Measurements from ENCODE around the gene KCNJ9. TPM values are rescaled to one million over a fixed set of nuclear protein-coding genes. Genes with fewer than 3 reads are reported as not detected.
A peak's percentile ranks its signal among the peaks of the same experiment; 100 is the strongest.

The KCNJ9 gene
- total RNA-seq, 1 experiment from 2014 or later: 0.09 TPM

- Histone ChIP-seq H3T11ph (ENCODE audit: low read length) (no peak overlapping the region), H3K23ac (ENCODE audit: insufficient read length, low read depth, low read length) (no peak overlapping the region), H3K27me3 (ENCODE audit: insufficient read depth, low read length) (no peaks in the 10 kb centered on the region), H3K9me3 (ENCODE audit: control insufficient read depth, low read depth, low read length) (no peaks in the 10 kb centered on the region), H3K23me2 (ENCODE audit: insufficient read length, low read depth, low read length, poor library complexity, severe bottlenecking) (no peaks in the 10 kb centered on the region), H3K79me2 (ENCODE audit: insufficient read depth, low read length) (no peaks in the 10 kb centered on the region), H3K56ac (ENCODE audit: insufficient read length, low read depth, low read length) (no peak overlapping the region), H3K4me1 (ENCODE audit: insufficient read depth, low read length) (peaks cover 6% of the 10 kb centered on the region; the same call in 1 of the 2 replicates), H4K8ac (replicated peaks; ENCODE audit: insufficient read length, low read depth, low read length) (no peak overlapping the region), H3K14ac (ENCODE audit: insufficient read depth, low read length) (no peak overlapping the region), H3K9ac (ENCODE audit: extremely low read depth, insufficient read length, low read length) (no peak overlapping the region), H2BK5ac (ENCODE audit: insufficient read length, low read length) (no peak overlapping the region), H2BK15ac (ENCODE audit: low read depth, low read length) (no peak overlapping the region), H2BK120ac (ENCODE audit: low read depth, low read length, poor library complexity, severe bottlenecking) (no peak overlapping the region), H3K79me1 (ENCODE audit: insufficient read depth, low read depth, low read length, poor library complexity, severe bottlenecking) (no peaks in the 10 kb centered on the region), H3K27ac (ENCODE audit: insufficient read length, low read depth, low read length) (no peak overlapping the region), H4K91ac (ENCODE audit: insufficient read length, low read depth, low read length) (no peak overlapping the region), H2BK12ac (ENCODE audit: insufficient read length, low read depth, low read length) (no peak overlapping the region), H3K18ac (ENCODE audit: insufficient read length, low read depth, low read length) (no peak overlapping the region), H4K5ac (ENCODE audit: insufficient read length, low read depth, low read length) (no peak overlapping the region), H2AK5ac (ENCODE audit: insufficient read length, low read length) (no peak overlapping the region), H2BK20ac (ENCODE audit: low read depth, low read length, poor library complexity, severe bottlenecking) (no peak overlapping the region), H2AFZ (ENCODE audit: low read length) (no peak overlapping the region), H3K4ac (ENCODE audit: low read depth, low read length) (no peak overlapping the region), H3K4me2 (ENCODE audit: insufficient read depth, insufficient read length, low read length) (peak overlapping the region; percentile 11), H4K20me1 (ENCODE audit: control insufficient read depth, insufficient read depth, insufficient read length) (no peaks in the 10 kb centered on the region)
- WGBS (ENCODE audit: extremely low coverage, insufficient read length, low lambda C conversion rate): no CpG with 5 or more reads among the region's 11 CpGs
- H3K9me3 Mint-ChIP-seq: no peaks in the 10 kb centered on the region
- peak; percentile 84 for TF ChIP-seq CTCF (conservative IDR thresholded peaks at IDR 0.05)
- peak; percentile 68 for DNase-seq
- H3K27me3 Mint-ChIP-seq (ENCODE audit: low read depth): peaks cover 13% of the 10 kb centered on the region
- peak overlapping the region in 1 of 2 experiments; percentile 31; a peak in 3 of 5 replicates for H3K4me3 Mint-ChIP-seq
- H3K4me1 Mint-ChIP-seq: peaks cover 28 to 32% of the 10 kb centered on the region in 2 experiments
- H3K27ac Mint-ChIP-seq: peak overlapping the region in 2 of 3 experiments; percentile 1 to 48; a peak in 2 of 7 replicates
- no peaks in the 10 kb centered on the region for H3K36me3 Mint-ChIP-seq (ENCODE audit: insufficient read depth in 1 of 3, low read depth in 3 of 3)
Observed at GRCh38 chr1:160046494-160047110, 34.7 kb upstream of the KCNJ9 start.
